GM12878 (cell line): Measurements from ENCODE around the gene CTSH. TPM values are rescaled to one million over a fixed set of nuclear protein-coding genes. Genes with fewer than 3 reads are reported as not detected.

Experiments used
- CHD2 ChIP-seq: IDR thresholded peaks from 2 replicates; pipeline ENCODE4 v1.6.1; 2011; ENCODE audit warnings: low read depth, low read length, improper control_type of control experiment, borderline replicate concordance
- JUND ChIP-seq: IDR thresholded peaks from 2 replicates; pipeline ENCODE4 v1.6.1; 2012; ENCODE audit warnings: low read depth, mild to moderate bottlenecking, low read length, improper control_type of control experiment, moderate library complexity
- MEF2B ChIP-seq: fragments of 450-650 bp; IDR thresholded peaks from 2 replicates; pipeline ENCODE4 v1.6.1; 2018; ENCODE audit warnings: mild to moderate bottlenecking, moderate library complexity; ENCODE audit not compliant: partially characterized antibody, poor library complexity, severe bottlenecking
- MXI1 ChIP-seq: fragments of 150-350 bp; IDR thresholded peaks from 2 replicates; pipeline ENCODE4 v1.6.1; 2011; ENCODE audit warnings: low read depth, mild to moderate bottlenecking, inconsistent platforms, low read length, improper control_type of control experiment
- MYC ChIP-seq: IDR thresholded peaks from 2 replicates; pipeline ENCODE4 v1.6.1; 2011; ENCODE audit warnings: mild to moderate bottlenecking, low read length, moderate library complexity, inconsistent platforms; ENCODE audit not compliant: insufficient read depth, insufficient replicate concordance, insufficient read length, severe bottlenecking
- PAX5 ChIP-seq: IDR thresholded peaks from 2 replicates; pipeline ENCODE4 v1.6.1; 2011; ENCODE audit warnings: low read depth, low read length, borderline replicate concordance
- RCOR1 ChIP-seq: conservative IDR thresholded peaks from 2 replicates; pipeline ENCODE4 v1.6.1; 2012; ENCODE audit warnings: low read depth, low read length, improper control_type of control experiment
- SIX5 ChIP-seq: IDR thresholded peaks from 2 replicates; pipeline ENCODE4 v1.6.1; 2011; ENCODE audit warnings: mild to moderate bottlenecking, low read depth, low read length, moderate library complexity; ENCODE audit not compliant: severe bottlenecking
- TBL1XR1 ChIP-seq: IDR thresholded peaks from 2 replicates; pipeline ENCODE4 v1.6.1; 2012; ENCODE audit warnings: low read depth, low read length, improper control_type of control experiment
- ZNF274 ChIP-seq: IDR thresholded peaks from one replicate; pipeline ENCODE4 v1.8.0; 2011; ENCODE audit not compliant: insufficient read length, insufficient read depth
- polyA plus RNA-seq, 11 experiments: library from polyadenylated mRNA; depleted of rRNA in 4 of 11; unstranded in 6 of 11; stranded (reverse) in 5 of 11; fragments of >200 nt; fragmentation: Nextera tagmentation in 4 of 11; fragmentation: Illumina TruSeq in 1 of 11; extraction: Ambion mirVana in 4 of 11; extraction: Trizol in 1 of 11; gene quantifications; 1 replicate in 1 of 11; 2 replicates in 10 of 11; pipeline versions ENCODE4 v1.2.1 to v1.2.3, GENCODE V29; 2011 to 2016; ENCODE audit warnings: inconsistent platforms in 2 of 11, missing spikeins in 2 of 11, low read depth in 1 of 11
- total RNA-seq, 4 experiments: library from RNA; depleted of rRNA in 3 of 4; stranded (reverse); fragments of >200 nt in 3 of 4; fragmentation: Illumina TruSeq in 1 of 4; extraction: Trizol in 1 of 4; gene quantifications; 2 replicates each; pipeline versions ENCODE4 v1.2.1 to v1.2.3, GENCODE V29; 2013 to 2021
- TF ChIP-seq, protein P1 (sequence below): fragments of 450-650 bp; IDR thresholded peaks from 2 replicates; pipeline ENCODE4 v1.6.1; 2016; ENCODE audit warnings: mild to moderate bottlenecking, moderate library complexity, borderline replicate concordance
- TF ChIP-seq, protein P2 (sequence below): fragments of 450-650 bp; formaldehyde crosslinking; IDR thresholded peaks from 2 replicates; pipeline ENCODE4 v1.5.0; 2022; ENCODE audit warnings: mild to moderate bottlenecking, missing genetic modification characterization
- TF ChIP-seq, protein P3 (sequence below): fragments of 150-350 bp; IDR thresholded peaks from 2 replicates; pipeline ENCODE4 v1.6.1; 2016; ENCODE audit warnings: low read depth, low read length
- TF ChIP-seq, protein P4 (sequence below): IDR thresholded peaks from 2 replicates; pipeline ENCODE4 v1.6.1; 2012; ENCODE audit warnings: low read depth, low read length, improper control_type of control experiment

Gene CTSH
- total and polyA plus RNA-seq, 10 of the 15 experiments (the other 5 are each of a cell fraction or from before 2014, with no cell fraction given) = 30.2 to 1,212 (median 519) TPM

DNA sequence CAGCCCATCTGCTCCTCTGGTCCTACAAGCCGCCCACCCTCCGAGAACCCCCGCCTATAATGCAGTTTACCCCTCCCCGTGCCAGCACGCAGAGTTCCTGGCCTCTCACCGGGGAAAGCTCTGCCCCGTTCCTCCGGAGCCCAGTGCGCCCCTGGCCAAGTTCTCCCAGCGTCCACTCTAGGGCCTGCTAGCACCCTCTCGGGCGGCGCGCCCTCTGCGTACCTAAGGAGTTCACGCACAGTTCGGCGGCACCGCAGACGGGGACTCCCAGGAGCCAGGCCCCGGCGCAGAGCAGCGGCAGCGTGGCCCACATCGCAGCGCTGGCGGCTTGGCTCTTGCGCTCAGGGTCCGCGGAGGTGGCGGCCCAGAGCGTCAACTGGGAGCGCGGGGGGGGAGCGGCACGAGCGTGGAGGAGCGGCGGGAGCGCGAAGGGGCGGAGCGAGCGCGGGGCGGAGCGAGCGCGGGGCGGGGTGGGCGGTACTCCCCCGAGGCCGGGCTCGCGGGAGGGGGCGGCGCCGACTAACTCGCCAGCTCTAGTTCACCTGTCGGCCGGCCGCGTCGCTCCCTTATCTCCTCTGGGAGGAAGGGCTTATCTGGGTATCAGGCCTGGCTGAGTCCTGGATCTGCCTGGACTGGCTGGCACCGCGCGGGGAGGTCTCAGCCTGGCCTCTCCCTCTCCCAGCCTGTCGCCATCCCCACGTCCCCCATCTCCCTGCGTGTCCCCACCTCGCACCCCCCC lies at the start of gene CTSH (continued):
- TF ChIP-seq, protein P1, sequence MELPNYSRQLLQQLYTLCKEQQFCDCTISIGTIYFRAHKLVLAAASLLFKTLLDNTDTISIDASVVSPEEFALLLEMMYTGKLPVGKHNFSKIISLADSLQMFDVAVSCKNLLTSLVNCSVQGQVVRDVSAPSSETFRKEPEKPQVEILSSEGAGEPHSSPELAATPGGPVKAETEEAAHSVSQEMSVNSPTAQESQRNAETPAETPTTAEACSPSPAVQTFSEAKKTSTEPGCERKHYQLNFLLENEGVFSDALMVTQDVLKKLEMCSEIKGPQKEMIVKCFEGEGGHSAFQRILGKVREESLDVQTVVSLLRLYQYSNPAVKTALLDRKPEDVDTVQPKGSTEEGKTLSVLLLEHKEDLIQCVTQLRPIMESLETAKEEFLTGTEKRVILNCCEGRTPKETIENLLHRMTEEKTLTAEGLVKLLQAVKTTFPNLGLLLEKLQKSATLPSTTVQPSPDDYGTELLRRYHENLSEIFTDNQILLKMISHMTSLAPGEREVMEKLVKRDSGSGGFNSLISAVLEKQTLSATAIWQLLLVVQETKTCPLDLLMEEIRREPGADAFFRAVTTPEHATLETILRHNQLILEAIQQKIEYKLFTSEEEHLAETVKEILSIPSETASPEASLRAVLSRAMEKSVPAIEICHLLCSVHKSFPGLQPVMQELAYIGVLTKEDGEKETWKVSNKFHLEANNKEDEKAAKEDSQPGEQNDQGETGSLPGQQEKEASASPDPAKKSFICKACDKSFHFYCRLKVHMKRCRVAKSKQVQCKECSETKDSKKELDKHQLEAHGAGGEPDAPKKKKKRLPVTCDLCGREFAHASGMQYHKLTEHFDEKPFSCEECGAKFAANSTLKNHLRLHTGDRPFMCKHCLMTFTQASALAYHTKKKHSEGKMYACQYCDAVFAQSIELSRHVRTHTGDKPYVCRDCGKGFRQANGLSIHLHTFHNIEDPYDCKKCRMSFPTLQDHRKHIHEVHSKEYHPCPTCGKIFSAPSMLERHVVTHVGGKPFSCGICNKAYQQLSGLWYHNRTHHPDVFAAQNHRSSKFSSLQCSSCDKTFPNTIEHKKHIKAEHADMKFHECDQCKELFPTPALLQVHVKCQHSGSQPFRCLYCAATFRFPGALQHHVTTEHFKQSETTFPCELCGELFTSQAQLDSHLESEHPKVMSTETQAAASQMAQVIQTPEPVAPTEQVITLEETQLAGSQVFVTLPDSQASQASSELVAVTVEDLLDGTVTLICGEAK = no peak
- TF ChIP-seq MXI1 = no peak
- no peak for TF ChIP-seq ZNF274
- no peak for TF ChIP-seq RCOR1
- no peak for TF ChIP-seq TBL1XR1
- no peak for TF ChIP-seq JUND
- TF ChIP-seq, protein P2, sequence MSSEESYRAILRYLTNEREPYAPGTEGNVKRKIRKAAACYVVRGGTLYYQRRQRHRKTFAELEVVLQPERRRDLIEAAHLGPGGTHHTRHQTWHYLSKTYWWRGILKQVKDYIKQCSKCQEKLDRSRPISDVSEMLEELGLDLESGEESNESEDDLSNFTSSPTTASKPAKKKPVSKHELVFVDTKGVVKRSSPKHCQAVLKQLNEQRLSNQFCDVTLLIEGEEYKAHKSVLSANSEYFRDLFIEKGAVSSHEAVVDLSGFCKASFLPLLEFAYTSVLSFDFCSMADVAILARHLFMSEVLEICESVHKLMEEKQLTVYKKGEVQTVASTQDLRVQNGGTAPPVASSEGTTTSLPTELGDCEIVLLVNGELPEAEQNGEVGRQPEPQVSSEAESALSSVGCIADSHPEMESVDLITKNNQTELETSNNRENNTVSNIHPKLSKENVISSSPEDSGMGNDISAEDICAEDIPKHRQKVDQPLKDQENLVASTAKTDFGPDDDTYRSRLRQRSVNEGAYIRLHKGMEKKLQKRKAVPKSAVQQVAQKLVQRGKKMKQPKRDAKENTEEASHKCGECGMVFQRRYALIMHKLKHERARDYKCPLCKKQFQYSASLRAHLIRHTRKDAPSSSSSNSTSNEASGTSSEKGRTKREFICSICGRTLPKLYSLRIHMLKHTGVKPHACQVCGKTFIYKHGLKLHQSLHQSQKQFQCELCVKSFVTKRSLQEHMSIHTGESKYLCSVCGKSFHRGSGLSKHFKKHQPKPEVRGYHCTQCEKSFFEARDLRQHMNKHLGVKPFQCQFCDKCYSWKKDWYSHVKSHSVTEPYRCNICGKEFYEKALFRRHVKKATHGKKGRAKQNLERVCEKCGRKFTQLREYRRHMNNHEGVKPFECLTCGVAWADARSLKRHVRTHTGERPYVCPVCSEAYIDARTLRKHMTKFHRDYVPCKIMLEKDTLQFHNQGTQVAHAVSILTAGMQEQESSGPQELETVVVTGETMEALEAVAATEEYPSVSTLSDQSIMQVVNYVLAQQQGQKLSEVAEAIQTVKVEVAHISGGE = no peak
- TF ChIP-seq SIX5 = no peak
- TF ChIP-seq, protein P3, sequence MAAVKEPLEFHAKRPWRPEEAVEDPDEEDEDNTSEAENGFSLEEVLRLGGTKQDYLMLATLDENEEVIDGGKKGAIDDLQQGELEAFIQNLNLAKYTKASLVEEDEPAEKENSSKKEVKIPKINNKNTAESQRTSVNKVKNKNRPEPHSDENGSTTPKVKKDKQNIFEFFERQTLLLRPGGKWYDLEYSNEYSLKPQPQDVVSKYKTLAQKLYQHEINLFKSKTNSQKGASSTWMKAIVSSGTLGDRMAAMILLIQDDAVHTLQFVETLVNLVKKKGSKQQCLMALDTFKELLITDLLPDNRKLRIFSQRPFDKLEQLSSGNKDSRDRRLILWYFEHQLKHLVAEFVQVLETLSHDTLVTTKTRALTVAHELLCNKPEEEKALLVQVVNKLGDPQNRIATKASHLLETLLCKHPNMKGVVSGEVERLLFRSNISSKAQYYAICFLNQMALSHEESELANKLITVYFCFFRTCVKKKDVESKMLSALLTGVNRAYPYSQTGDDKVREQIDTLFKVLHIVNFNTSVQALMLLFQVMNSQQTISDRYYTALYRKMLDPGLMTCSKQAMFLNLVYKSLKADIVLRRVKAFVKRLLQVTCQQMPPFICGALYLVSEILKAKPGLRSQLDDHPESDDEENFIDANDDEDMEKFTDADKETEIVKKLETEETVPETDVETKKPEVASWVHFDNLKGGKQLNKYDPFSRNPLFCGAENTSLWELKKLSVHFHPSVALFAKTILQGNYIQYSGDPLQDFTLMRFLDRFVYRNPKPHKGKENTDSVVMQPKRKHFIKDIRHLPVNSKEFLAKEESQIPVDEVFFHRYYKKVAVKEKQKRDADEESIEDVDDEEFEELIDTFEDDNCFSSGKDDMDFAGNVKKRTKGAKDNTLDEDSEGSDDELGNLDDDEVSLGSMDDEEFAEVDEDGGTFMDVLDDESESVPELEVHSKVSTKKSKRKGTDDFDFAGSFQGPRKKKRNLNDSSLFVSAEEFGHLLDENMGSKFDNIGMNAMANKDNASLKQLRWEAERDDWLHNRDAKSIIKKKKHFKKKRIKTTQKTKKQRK = no peak
- TF ChIP-seq, protein P4, sequence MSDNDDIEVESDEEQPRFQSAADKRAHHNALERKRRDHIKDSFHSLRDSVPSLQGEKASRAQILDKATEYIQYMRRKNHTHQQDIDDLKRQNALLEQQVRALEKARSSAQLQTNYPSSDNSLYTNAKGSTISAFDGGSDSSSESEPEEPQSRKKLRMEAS = 0 out of 2 replicates have a peak, but pooled peaks have one; percentile 15
- TF ChIP-seq MEF2B = no peak
- peak; percentile 34; the same call in 1 of the 2 replicates for TF ChIP-seq PAX5
- TF ChIP-seq CHD2 = no peak
- TF ChIP-seq MYC = no peak
